Fibroblast of peridontal ligament (primary cell): ENCODE data around the gene GCKR.

Experiments
- DNase-seq: peaks from one replicate; pipeline ENCODE4 v3.0.0-alpha.2; 2010; ENCODE audit errors: extremely low read depth

GCKR gene

DNA sequence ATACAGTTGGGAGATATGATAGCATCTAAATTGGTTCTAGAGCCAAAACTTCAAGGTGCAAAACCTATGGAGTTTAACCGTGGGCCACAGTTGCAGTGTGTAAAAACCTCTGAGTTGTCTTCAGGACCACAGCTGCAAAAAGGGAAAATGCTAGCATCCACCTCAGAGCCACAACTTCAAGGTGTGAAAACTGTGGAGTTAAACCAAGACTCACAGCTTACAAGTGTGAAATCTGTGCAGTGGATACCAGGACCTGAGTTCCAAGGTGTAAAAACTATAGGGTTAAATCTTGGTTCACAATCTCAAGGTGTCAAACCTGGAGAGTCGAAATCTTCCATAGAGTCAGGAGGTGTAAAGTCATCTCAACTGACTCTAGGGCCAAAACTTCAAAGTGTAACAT, 75.8 kb downstream of the GCKR start:
- no peak for DNase-seq

DNA sequence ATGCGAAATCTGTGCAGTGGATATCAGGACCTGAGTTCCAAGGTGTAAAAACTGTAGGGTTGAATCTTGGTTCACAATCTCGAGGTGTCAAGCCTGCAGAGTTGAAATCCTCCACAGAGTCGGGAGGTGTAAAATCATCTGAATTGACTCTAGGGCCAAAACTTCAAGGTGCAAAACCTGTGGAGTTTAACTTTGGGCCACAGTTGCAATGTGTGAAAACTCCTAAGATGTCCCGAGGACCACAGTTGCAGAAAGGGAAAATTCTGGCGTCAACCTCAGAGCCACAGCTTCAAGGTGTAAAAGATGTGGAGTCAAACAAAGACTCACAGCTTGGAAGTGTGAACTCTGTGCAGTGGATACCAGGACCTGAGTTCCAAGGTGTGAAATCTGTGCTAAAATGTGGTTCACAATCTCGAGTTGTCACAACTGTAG, 76.4 kb downstream of the GCKR start:
- DNase-seq = no peak
